HepG2 (cell line): ENCODE data around the gene ZNF607. TPM values are rescaled to one million over a fixed set of nuclear protein-coding genes. Genes with fewer than 3 reads are reported as not detected.
A peak's percentile ranks its signal among the peaks of the same experiment; 100 is the strongest.

Experiments used
- AGO2 ChIP-seq: fragments of 200-400 bp; formaldehyde crosslinking; optimal IDR thresholded peaks from 2 replicates; pipeline ENCODE3; 2017; ENCODE audit warnings: mild to moderate bottlenecking, low read depth, low read length, moderate library complexity
- ARNTL ChIP-seq: sonication (generic); formaldehyde crosslinking; IDR thresholded peaks from 2 replicates; pipeline ENCODE4 v1.4.0; 2020; ENCODE audit warnings: mild to moderate bottlenecking, missing genetic modification reagents
- ATF2 ChIP-seq: sonication (generic); formaldehyde crosslinking; IDR thresholded peaks from 2 replicates; pipeline ENCODE4 v1.4.0; 2020; ENCODE audit warnings: missing genetic modification reagents
- ATF6 ChIP-seq: sonication (generic); formaldehyde crosslinking; conservative IDR thresholded peaks from 2 replicates; pipeline ENCODE4 v1.4.0; 2020; ENCODE audit warnings: missing genetic modification reagents
- BCL6 ChIP-seq: IDR thresholded peaks from 2 replicates; pipeline ENCODE4 v1.6.1; 2016; ENCODE audit warnings: missing genetic modification reagents, missing compliant biosample characterization
- DBP ChIP-seq: sonication (generic); formaldehyde crosslinking; IDR thresholded peaks from 2 replicates; pipeline ENCODE4 v1.4.0; 2020; ENCODE audit warnings: missing genetic modification reagents; ENCODE audit errors: not compliant biosample characterization
- FOXK2 ChIP-seq: fragments of 450-650 bp; IDR thresholded peaks from 2 replicates; pipeline ENCODE4 v1.6.1; 2016
- HIVEP1 ChIP-seq: sonication (generic); formaldehyde crosslinking; IDR thresholded peaks from 2 replicates; pipeline ENCODE4 v1.4.0; 2020; ENCODE audit warnings: mild to moderate bottlenecking, missing genetic modification reagents
- HNF4A ChIP-seq: sonication (generic); formaldehyde crosslinking; IDR thresholded peaks from 2 replicates; pipeline ENCODE4 v1.4.0; 2020; ENCODE audit warnings: missing genetic modification reagents
- HOMEZ ChIP-seq: IDR thresholded peaks from 2 replicates; pipeline ENCODE4 v1.6.1; 2016; ENCODE audit warnings: low read depth
- IRF1 ChIP-seq: sonication (generic); formaldehyde crosslinking; IDR thresholded peaks from 2 replicates; pipeline ENCODE4 v1.4.0; 2020; ENCODE audit warnings: low read depth, mild to moderate bottlenecking, missing genetic modification reagents
- NR3C1 ChIP-seq: sonication (generic); formaldehyde crosslinking; IDR thresholded peaks from 2 replicates; pipeline ENCODE4 v1.4.0; 2020; ENCODE audit warnings: missing genetic modification reagents
- SMAD3 ChIP-seq: sonication (generic); formaldehyde crosslinking; IDR thresholded peaks from 2 replicates; pipeline ENCODE4 v1.4.0; 2020; ENCODE audit warnings: missing genetic modification reagents
- SNAPC2 ChIP-seq: sonication (generic); formaldehyde crosslinking; IDR thresholded peaks from 2 replicates; pipeline ENCODE4 v1.8.1; 2022; ENCODE audit warnings: mild to moderate bottlenecking, missing genetic modification reagents
- SOX13 ChIP-seq, 3 experiments: fragments of 450-650 bp in 1 of 3; sonication (generic) in 1 of 3; formaldehyde crosslinking in 1 of 3; IDR thresholded peaks in 2 of 3; conservative IDR thresholded peaks in 1 of 3; 2 replicates each; pipeline versions ENCODE4 v1.5.0 to v1.6.1; 2016 to 2020; ENCODE audit warnings: antibody characterized with exemption in 1 of 3, mild to moderate bottlenecking in 1 of 3, missing compliant biosample characterization in 1 of 3, missing genetic modification reagents in 1 of 3, moderate library complexity in 1 of 3
- STAT5B ChIP-seq: sonication (generic); formaldehyde crosslinking; IDR thresholded peaks from 2 replicates; pipeline ENCODE4 v1.4.0; 2020; ENCODE audit warnings: missing genetic modification reagents
- YEATS2 ChIP-seq: sonication (generic); formaldehyde crosslinking; IDR thresholded peaks from 2 replicates; pipeline ENCODE4 v1.4.0; 2020; ENCODE audit warnings: missing genetic modification reagents, borderline replicate concordance
- ZNF12 ChIP-seq: sonication (generic); formaldehyde crosslinking; IDR thresholded peaks from 2 replicates; pipeline ENCODE4 v1.5.0; 2020; ENCODE audit warnings: missing genetic modification reagents
- ZNF207 ChIP-seq: fragments of 450-650 bp; IDR thresholded peaks from 2 replicates; pipeline ENCODE4 v1.6.1; 2016; ENCODE audit warnings: antibody characterized with exemption, borderline replicate concordance
- ZNF253 ChIP-seq: sonication (generic); formaldehyde crosslinking; IDR thresholded peaks from 2 replicates; pipeline ENCODE4 v1.8.0; 2022; ENCODE audit warnings: mild to moderate bottlenecking, missing genetic modification reagents, borderline replicate concordance
- ZNF329 ChIP-seq: sonication (generic); formaldehyde crosslinking; IDR thresholded peaks from 2 replicates; pipeline ENCODE4 v1.9.0; 2021; ENCODE audit warnings: low read depth, mild to moderate bottlenecking, missing genetic modification reagents
- ZNF558 ChIP-seq: sonication (generic); formaldehyde crosslinking; IDR thresholded peaks from 2 replicates; pipeline ENCODE4 v1.9.0; 2022; ENCODE audit warnings: mild to moderate bottlenecking, missing genetic modification reagents, borderline replicate concordance
- ZNF589 ChIP-seq: sonication (generic); formaldehyde crosslinking; conservative IDR thresholded peaks from 2 replicates; pipeline ENCODE4 v1.8.0; 2022; ENCODE audit warnings: mild to moderate bottlenecking, moderate library complexity, missing genetic modification reagents
- ZNF652 ChIP-seq: IDR thresholded peaks from 2 replicates; pipeline ENCODE4 v1.6.1; 2016; ENCODE audit warnings: low read depth, borderline replicate concordance
- polyA plus RNA-seq, 8 experiments: library from polyadenylated mRNA; depleted of rRNA in 3 of 8; stranded (reverse) in 7 of 8; unstranded in 1 of 8; fragments of >200 nt; fragmentation: Illumina TruSeq in 4 of 8; extraction: Trizol in 4 of 8; gene quantifications; 2 replicates each; pipeline versions ENCODE4 v1.2.1 to v1.2.3, GENCODE V29; 2011 to 2016; ENCODE audit warnings: low read depth in 4 of 8, missing spikeins in 1 of 8, mixed read lengths in 1 of 8; ENCODE audit not compliant: insufficient read depth in 1 of 8
- total RNA-seq, 5 experiments: library from RNA; depleted of rRNA; stranded (reverse); fragments of >200 nt; fragmentation: Illumina TruSeq; extraction: Trizol; gene quantifications; 2 replicates each; pipeline ENCODE4 v1.2.3, GENCODE V29; 2016; ENCODE audit warnings: low read depth in 1 of 5

The ZNF607 gene
- total and polyA plus RNA-seq, 2 of the 13 experiments (the other 11 are each of a cell fraction or from before 2014, with no cell fraction given), result 3.8 to 8.3 TPM

DNA sequence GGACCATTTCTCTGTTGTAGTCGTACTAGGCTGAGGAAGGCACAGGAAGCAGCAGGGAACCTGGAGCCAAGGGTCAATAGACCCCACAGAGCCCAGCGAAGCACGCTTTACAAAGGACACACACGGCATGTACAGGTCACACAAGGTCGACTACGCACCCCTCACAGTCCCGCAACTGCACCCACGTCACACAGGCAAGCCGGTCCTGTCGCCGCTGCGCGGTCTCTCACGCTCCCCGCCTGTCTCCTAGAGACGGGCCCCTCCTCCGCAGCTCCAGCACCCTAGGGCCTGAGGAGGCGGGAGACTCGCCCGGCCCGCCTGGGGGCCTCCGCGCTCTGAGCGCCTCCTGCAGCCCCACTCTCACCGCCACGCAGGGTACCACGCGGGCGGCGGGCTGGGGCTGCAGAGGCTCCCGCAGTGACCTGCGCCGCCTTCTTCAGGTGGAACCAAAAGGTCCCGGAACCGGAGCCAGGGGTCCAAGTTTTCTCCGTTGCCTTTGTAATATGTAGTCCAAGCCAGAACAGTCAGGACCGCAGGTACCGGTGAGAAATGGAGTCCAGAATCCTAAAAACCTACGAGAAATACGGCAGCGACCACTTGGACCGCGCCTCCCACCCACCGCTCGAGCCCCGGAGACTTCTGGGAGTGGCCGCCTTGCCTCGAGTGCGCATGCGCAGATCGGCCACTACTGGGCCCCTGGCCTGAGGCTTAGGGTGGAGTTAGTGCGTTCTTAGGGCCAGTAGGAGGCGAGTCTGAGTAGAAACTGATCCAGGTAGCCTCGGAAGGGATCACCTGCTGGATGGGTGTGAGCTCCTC, at the start of gene ZNF607 (continued):
- no peak for TF ChIP-seq ZNF589
- peak; percentile 90 for TF ChIP-seq AGO2
- TF ChIP-seq HNF4A (CRISPR knock-in tag), result no peak
- TF ChIP-seq STAT5B (CRISPR knock-in tag), result no peak
- peak; percentile 27; the same call in 1 of the 2 replicates for TF ChIP-seq ARNTL
- no peak for TF ChIP-seq ZNF207
- no peak for TF ChIP-seq BCL6 (CRISPR knock-in tag)
- no peak for TF ChIP-seq ZNF652 (CRISPR knock-in tag)
- TF ChIP-seq HOMEZ (CRISPR knock-in tag), result no peak; the same call in 1 of the 2 replicates
- TF ChIP-seq ZNF12 (CRISPR knock-in tag), result no peak
- TF ChIP-seq ATF6 (CRISPR knock-in tag), result no peak
- TF ChIP-seq SOX13 (IDR thresholded peaks at IDR 0.05), result no peak
- no peak for TF ChIP-seq SOX13 (CRISPR knock-in tag; conservative IDR thresholded peaks at IDR 0.05 in 1 of 2, IDR thresholded peaks at IDR 0.05 in 1 of 2)
- TF ChIP-seq ZNF329 (CRISPR knock-in tag), result no peak
- no peak for TF ChIP-seq ATF2 (CRISPR knock-in tag)
- TF ChIP-seq HIVEP1 (CRISPR knock-in tag), result no peak
- TF ChIP-seq ZNF253, result no peak
- no peak for TF ChIP-seq IRF1 (CRISPR knock-in tag)
- no peak for TF ChIP-seq DBP
- no peak; the same call in 1 of the 2 replicates for TF ChIP-seq SMAD3 (CRISPR knock-in tag)
- TF ChIP-seq NR3C1 (CRISPR knock-in tag), result no peak
- TF ChIP-seq ZNF558 (CRISPR knock-in tag), result no peak
- TF ChIP-seq SNAPC2 (CRISPR knock-in tag), result no peak
- no peak for TF ChIP-seq FOXK2
- no peak; the same call in 1 of the 2 replicates for TF ChIP-seq YEATS2 (CRISPR knock-in tag)
